Sigmoid colon (tissue), 4 donors: ENCODE results near the gene ARHGDIB.

ENCODE experiments used
- CTCF ChIP-seq, 4 experiments: fragments of 450-650 bp in 3 of 4; fragments of 200-600 bp in 1 of 4; IDR thresholded peaks; one replicate each; pipeline ENCODE4 v1.5.1; 2016 to 2019; ENCODE audit warnings: antibody characterized with exemption in 4 of 4, mild to moderate bottlenecking in 3 of 4, moderate library complexity in 2 of 4
- EP300 ChIP-seq, 4 donors: sonication (generic); formaldehyde crosslinking; IDR thresholded peaks; one replicate each; pipeline ENCODE4 v1.6.1; 2017; ENCODE audit warnings: antibody characterized with exemption in 4 of 4
- POLR2A ChIP-seq, 2 donors: fragments of 450-650 bp; IDR thresholded peaks; one replicate each; pipeline ENCODE4 v1.6.1; 2016; ENCODE audit warnings: antibody characterized with exemption in 2 of 2, mild to moderate bottlenecking in 2 of 2, moderate library complexity in 2 of 2
- POLR2AphosphoS5 ChIP-seq, 4 donors: sonication (generic); formaldehyde crosslinking; IDR thresholded peaks; one replicate each; pipeline ENCODE4 v1.6.1; 2017; ENCODE audit warnings: antibody characterized with exemption in 4 of 4

GRCh38 chr12:14993117-14993516 lies 31.7 kb upstream of the ARHGDIB start:
- TF ChIP-seq CTCF (IDR thresholded peaks at IDR 0.05), result no peak
- TF ChIP-seq POLR2AphosphoS5 (IDR thresholded peaks at IDR 0.05), result no peak
- no peak for TF ChIP-seq EP300 (IDR thresholded peaks at IDR 0.05)
- no peak for TF ChIP-seq POLR2A (IDR thresholded peaks at IDR 0.05)
